MM.1S (cell line): ENCODE results near the gene RERE.

Experiments used
- DNase-seq: peaks from one replicate; pipeline ENCODE4 v3.0.0-alpha.2; 2015
- H2AFZ ChIP-seq: fragments of 300-600 bp; sonication (generic); 2 replicates; pipeline ENCODE4 v1.6.0; 2016; ENCODE audit warnings: antibody characterized with exemption, low read length
- H3F3A ChIP-seq: fragments of 300-600 bp; sonication (generic); 2 replicates; pipeline ENCODE4 v1.6.1; 2016; ENCODE audit warnings: mild to moderate bottlenecking, antibody characterized with exemption, low read length, moderate library complexity, mixed read lengths; ENCODE audit not compliant: insufficient read depth
- H3K27ac ChIP-seq: fragments of 300-600 bp; sonication (generic); 2 replicates; pipeline ENCODE4 v1.5.1; 2016; ENCODE audit warnings: mild to moderate bottlenecking, low read length
- H3K27me3 ChIP-seq: fragments of 300-600 bp; sonication (generic); replicated peaks from 2 replicates; pipeline ENCODE4 v1.6.0; 2016; ENCODE audit warnings: low read length; ENCODE audit not compliant: insufficient read depth
- H3K36me3 ChIP-seq: fragments of 300-600 bp; sonication (generic); replicated peaks from 2 replicates; pipeline ENCODE4 v1.6.1; 2016; ENCODE audit warnings: mild to moderate bottlenecking, low read length, mixed read lengths; ENCODE audit not compliant: insufficient read depth
- H3K4me1 ChIP-seq: fragments of 300-600 bp; sonication (generic); 2 replicates; pipeline ENCODE4 v1.6.1; 2016; ENCODE audit warnings: low read length, mixed read lengths
- H3K4me2 ChIP-seq: fragments of 300-600 bp; sonication (generic); 2 replicates; pipeline ENCODE4 v1.6.0; 2016; ENCODE audit warnings: low read depth, low read length
- H3K4me3 ChIP-seq: fragments of 300-600 bp; sonication (generic); 2 replicates; pipeline ENCODE4 v1.5.1; 2016; ENCODE audit warnings: low read length, mixed read lengths
- H3K79me2 ChIP-seq: fragments of 300-600 bp; sonication (generic); 2 replicates; pipeline ENCODE4 v1.6.1; 2016; ENCODE audit warnings: mixed run types, low read length, mixed read lengths
- H3K9ac ChIP-seq: fragments of 300-600 bp; sonication (generic); 2 replicates; pipeline ENCODE4 v1.6.1; 2016; ENCODE audit warnings: low read length, mixed read lengths
- H3K9me2 ChIP-seq: fragments of 300-600 bp; sonication (generic); replicated peaks from 2 replicates; pipeline ENCODE4 v1.6.1; 2016; ENCODE audit warnings: mild to moderate bottlenecking, low read length, mixed read lengths; ENCODE audit not compliant: insufficient read depth
- H3K9me3 ChIP-seq: fragments of 300-600 bp; sonication (generic); replicated peaks from 2 replicates; pipeline ENCODE4 v1.6.1; 2016; ENCODE audit warnings: mild to moderate bottlenecking, low read length, mixed read lengths; ENCODE audit not compliant: insufficient read depth
- H4K20me1 ChIP-seq: fragments of 300-600 bp; sonication (generic); 2 replicates; pipeline ENCODE4 v1.6.1; 2016; ENCODE audit warnings: mild to moderate bottlenecking, low read length, moderate library complexity, mixed read lengths; ENCODE audit not compliant: insufficient read depth
- CTCF ChIP-seq: fragments of 300-600 bp; sonication (generic); IDR thresholded peaks from 2 replicates; pipeline ENCODE4 v1.5.1; 2016; ENCODE audit warnings: antibody characterized with exemption, low read length, mixed read lengths
- EZH2 ChIP-seq: fragments of 300-600 bp; sonication (generic); optimal IDR thresholded peaks from 2 replicates; pipeline ENCODE3; 2017; ENCODE audit warnings: low read depth, mild to moderate bottlenecking, antibody characterized with exemption, low read length, mixed read lengths
- EZH2phosphoT487 ChIP-seq: fragments of 300-600 bp; sonication (generic); IDR thresholded peaks from 2 replicates; pipeline ENCODE4 v1.6.1; 2018; ENCODE audit warnings: antibody characterized with exemption, low read length

Gene RERE

GRCh38 chr1:8649027-8649426, 168.4 kb downstream of the RERE start:
- H3K36me3 ChIP-seq, result no peaks in the 10 kb centered on the region
- no peak overlapping the region for H3K9ac ChIP-seq
- H3K79me2 ChIP-seq, result peaks cover 35% of the 10 kb centered on the region
- DNase-seq, result no peak
- H3K9me3 ChIP-seq, result no peaks in the 10 kb centered on the region
- H3K4me3 ChIP-seq, result no peak overlapping the region
- H3F3A ChIP-seq, result peaks cover 4% of the 10 kb centered on the region
- H3K9me2 ChIP-seq, result no peaks in the 10 kb centered on the region
- peaks cover 10% of the 10 kb centered on the region for H3K4me1 ChIP-seq
- no peak overlapping the region for H3K27ac ChIP-seq
- TF ChIP-seq EZH2 (no peak), CTCF (no peak), EZH2phosphoT487 (no peak)
- H2AFZ ChIP-seq, result no peak overlapping the region
- H3K27me3 ChIP-seq, result no peaks in the 10 kb centered on the region
- no peak overlapping the region for H3K4me2 ChIP-seq
- peaks cover 21% of the 10 kb centered on the region for H4K20me1 ChIP-seq

GRCh38 chr1:8646996-8647395, 170.4 kb downstream of the RERE start:
- Histone ChIP-seq H4K20me1 (peaks cover 33% of the 10 kb centered on the region), H3K9me2 (no peaks in the 10 kb centered on the region), H3K4me1 (peaks cover 27% of the 10 kb centered on the region)

GRCh38 chr1:8646189-8646588, 171.3 kb downstream of the RERE start:
- H2AFZ ChIP-seq, result no peak overlapping the region
- no peak overlapping the region for H3K4me2 ChIP-seq
- peaks cover 39% of the 10 kb centered on the region for H4K20me1 ChIP-seq
- H3K9me3 ChIP-seq, result no peaks in the 10 kb centered on the region
- H3K9ac ChIP-seq, result no peak overlapping the region
- no peak overlapping the region for H3K27ac ChIP-seq
- TF ChIP-seq EZH2phosphoT487 (no peak), EZH2 (no peak), CTCF (no peak)
- peaks cover 27% of the 10 kb centered on the region for H3K4me1 ChIP-seq
- H3F3A ChIP-seq, result peaks cover 12% of the 10 kb centered on the region
- no peaks in the 10 kb centered on the region for H3K36me3 ChIP-seq
- DNase-seq, result no peak
- H3K79me2 ChIP-seq, result peaks cover 51% of the 10 kb centered on the region
- H3K27me3 ChIP-seq, result no peaks in the 10 kb centered on the region
- no peaks in the 10 kb centered on the region for H3K9me2 ChIP-seq
- H3K4me3 ChIP-seq, result no peak overlapping the region

More at GRCh38 chr1:8646996-8647395, 170.4 kb downstream of the RERE start:
- Histone ChIP-seq H3F3A (peaks cover 12% of the 10 kb centered on the region), H3K27me3 (no peaks in the 10 kb centered on the region), H3K36me3 (no peaks in the 10 kb centered on the region), H3K27ac (no peak overlapping the region), H3K9ac (no peak overlapping the region), H3K4me3 (no peak overlapping the region), H2AFZ (no peak overlapping the region), H3K79me2 (peaks cover 45% of the 10 kb centered on the region), H3K4me2 (no peak overlapping the region), H3K9me3 (no peaks in the 10 kb centered on the region)
- no peak for TF ChIP-seq EZH2phosphoT487
- no peak for TF ChIP-seq EZH2
- TF ChIP-seq CTCF, result no peak
- no peak for DNase-seq
